HG02973 (cell line): ENCODE results near the gene PSAP.
"Not testable (repeated sequence)": the region's sequence is repeated elsewhere in the genome, so short reads cannot be mapped to it uniquely, and the experiment has no call there.

ENCODE experiments used
- ATAC-seq: cut with Tn5 transposase; IDR thresholded peaks from one replicate; pipeline ENCODE4 v1.9.1; 2021; ENCODE audit warnings: moderate library complexity; ENCODE audit not compliant: unreplicated experiment

The PSAP gene

GRCh38 chr10:71850743-71851464 is at the start of gene PSAP:
Gene PSAP, minus strand, starts transcription at chr10:71851251. Its CDS starts 30 bp downstream, at chr10:71851221.
- ATAC-seq: peak; percentile 82

- no peak for ATAC-seq
These were observed 49.6 kb upstream of the PSAP start for GRCh38 chr10:71900441-71901180.

GRCh38 chr10:71899665-71900412 is 48.8 kb upstream of the PSAP start:
- ATAC-seq: no peak

- not testable (repeated sequence) for ATAC-seq
These were observed 47.3 kb upstream of the PSAP start for GRCh38 chr10:71898346-71898745.

- ATAC-seq: no peak
These were observed 42.9 kb upstream of the PSAP start for GRCh38 chr10:71893920-71894319.

GRCh38 chr10:71893258-71893815 is 42.3 kb upstream of the PSAP start:
- ATAC-seq: no peak

- ATAC-seq: no peak
These were observed 40.4 kb upstream of the PSAP start for GRCh38 chr10:71891437-71891836.

- no peak for ATAC-seq
These were observed 38.4 kb upstream of the PSAP start for GRCh38 chr10:71889388-71889987.

- peak; percentile 91 for ATAC-seq
These were observed 37.8 kb upstream of the PSAP start for GRCh38 chr10:71888623-71889387.

GRCh38 chr10:71888248-71888622 is 37.2 kb upstream of the PSAP start:
- ATAC-seq: no peak

GRCh38 chr10:71887743-71888142 is 36.7 kb upstream of the PSAP start:
- ATAC-seq: no peak

- ATAC-seq: no peak
These were observed 32.0 kb upstream of the PSAP start for GRCh38 chr10:71882813-71883659.

- ATAC-seq: no peak
These were observed 30.8 kb upstream of the PSAP start for GRCh38 chr10:71881647-71882355.

- ATAC-seq: not testable (repeated sequence)
These were observed 30.2 kb upstream of the PSAP start for GRCh38 chr10:71881307-71881624.

- no peak for ATAC-seq
These were observed 29.6 kb upstream of the PSAP start for GRCh38 chr10:71880425-71881306.

GRCh38 chr10:71878327-71879034 is 27.4 kb upstream of the PSAP start:
- ATAC-seq: no peak

- ATAC-seq: no peak
These were observed 26.8 kb upstream of the PSAP start for GRCh38 chr10:71877821-71878220.
